ENCODE results near the gene KLHL6.

- TF ChIP-seq CTCF (IDR thresholded peaks at IDR 0.05), result no peak
- no peak for TF ChIP-seq ZFX (IDR thresholded peaks at IDR 0.05; ENCODE audit: borderline replicate concordance)
Measured at GRCh38 chr3:183534249-183534648, 21.3 kb downstream of the KLHL6 start.
